CD4-positive, alpha-beta T cell treated with Interleukin-2 at 100 ng/mL for 4 hours (primary cell): ENCODE data around the gene OCA2.
"Not testable (repeated sequence)": the region's sequence is repeated elsewhere in the genome, so short reads cannot be mapped to it uniquely, and the experiment has no call there.

Source experiments
- DNase-seq: peaks from one replicate; pipeline ENCODE4 v3.0.0-alpha.2; 2020; ENCODE audit warnings: low spot score

OCA2 gene

GRCh38 chr15:28098766-28099554 lies at the start of gene OCA2:
TSS of gene OCA2 (minus strand) at chr15:28099315. CDS start at chr15:28081874, 17,441 bp downstream.
- peak; percentile 23 for DNase-seq

GRCh38 chr15:28147801-28148200 lies 48.7 kb upstream of the OCA2 start:
- no peak for DNase-seq

GRCh38 chr15:28145419-28145818 lies 46.3 kb upstream of the OCA2 start:
- DNase-seq: not testable (repeated sequence)

GRCh38 chr15:28140062-28140461 lies 40.9 kb upstream of the OCA2 start:
- no peak for DNase-seq

- not testable (repeated sequence) for DNase-seq
Observed at GRCh38 chr15:28137408-28138039, 38.4 kb upstream of the OCA2 start.

- DNase-seq: peak; percentile 11
Observed at GRCh38 chr15:28136236-28136904, 37.3 kb upstream of the OCA2 start.

- DNase-seq: no peak
Observed at GRCh38 chr15:28133281-28133680, 34.2 kb upstream of the OCA2 start.

GRCh38 chr15:28132524-28133275 lies 33.6 kb upstream of the OCA2 start:
- no peak for DNase-seq

- no peak for DNase-seq
Observed at GRCh38 chr15:28131946-28132345, 32.8 kb upstream of the OCA2 start.

GRCh38 chr15:28131400-28131799 lies 32.3 kb upstream of the OCA2 start:
- no peak for DNase-seq

- no peak for DNase-seq
Observed at GRCh38 chr15:28130651-28131050, 31.5 kb upstream of the OCA2 start.

GRCh38 chr15:28129231-28129848 lies 30.2 kb upstream of the OCA2 start:
- DNase-seq: no peak

GRCh38 chr15:28128031-28128430 lies 28.9 kb upstream of the OCA2 start:
- DNase-seq: no peak

- DNase-seq: no peak
Observed at GRCh38 chr15:28127036-28127435, 27.9 kb upstream of the OCA2 start.

GRCh38 chr15:28125673-28126651 lies 26.8 kb upstream of the OCA2 start:
- peak; percentile 52 for DNase-seq

GRCh38 chr15:28124841-28125240 lies 25.7 kb upstream of the OCA2 start:
- DNase-seq: no peak

GRCh38 chr15:28123408-28124023 lies 24.4 kb upstream of the OCA2 start:
- DNase-seq: peak; percentile 39

GRCh38 chr15:28122038-28122949 lies 23.2 kb upstream of the OCA2 start:
- no peak for DNase-seq

- DNase-seq: not testable (repeated sequence)
Observed at GRCh38 chr15:28121577-28121976, 22.5 kb upstream of the OCA2 start.
